K562 (cell line): ENCODE data around the gene GPX7. TPM values are rescaled to one million over a fixed set of nuclear protein-coding genes. Genes with fewer than 3 reads are reported as not detected.
A peak's percentile ranks its signal among the peaks of the same experiment; 100 is the strongest.

Source experiments
- HEY1 ChIP-seq: fragments of 250-450 bp; sonication (Bioruptor Pico); IDR thresholded peaks from 2 replicates; pipeline ENCODE4 v1.5.0; 2020; ENCODE audit warnings: mild to moderate bottlenecking, moderate library complexity, borderline replicate concordance
- NCOA1 ChIP-seq: fragments of 450-650 bp; IDR thresholded peaks from 2 replicates; pipeline ENCODE4 v1.6.1; 2016; ENCODE audit warnings: low read depth
- NFIX ChIP-seq: fragments of 250-450 bp; sonication (Bioruptor Pico); IDR thresholded peaks from 2 replicates; pipeline ENCODE4 v1.4.0; 2020; ENCODE audit warnings: low read depth, mild to moderate bottlenecking, moderate library complexity
- PCBP1 ChIP-seq: fragments of 200-400 bp; formaldehyde crosslinking; IDR thresholded peaks from 2 replicates; pipeline ENCODE4 v1.6.1; 2018; ENCODE audit warnings: mild to moderate bottlenecking, low read depth, low read length; ENCODE audit not compliant: poor library complexity, severe bottlenecking
- POLR2G ChIP-seq: fragments of 200-400 bp; formaldehyde crosslinking; IDR thresholded peaks from 2 replicates; pipeline ENCODE4 v1.6.1; 2017; ENCODE audit warnings: low read depth, mild to moderate bottlenecking, antibody characterized with exemption, low read length, moderate library complexity
- SP1 ChIP-seq: sonication (generic); formaldehyde crosslinking; IDR thresholded peaks from 2 replicates; pipeline ENCODE4 v1.8.1; 2022; ENCODE audit warnings: mild to moderate bottlenecking, missing genetic modification reagents
- TGIF2 ChIP-seq: sonication (generic); formaldehyde crosslinking; IDR thresholded peaks from 2 replicates; pipeline ENCODE4 v1.8.1; 2022; ENCODE audit warnings: mild to moderate bottlenecking, missing genetic modification reagents, moderate library complexity
- ZNF146 ChIP-seq: IDR thresholded peaks from one replicate; pipeline ENCODE4 v1.6.1; 2018; ENCODE audit warnings: missing compliant biosample characterization; ENCODE audit not compliant: unreplicated experiment
- ZNF274 ChIP-seq: IDR thresholded peaks from 2 replicates; pipeline ENCODE4 v1.6.1; 2011; ENCODE audit warnings: low read depth, mild to moderate bottlenecking, low read length, moderate library complexity, borderline replicate concordance
- ZNF277 ChIP-seq: fragments of 250-450 bp; sonication (Bioruptor Pico); IDR thresholded peaks from 2 replicates; pipeline ENCODE4 v1.8.0; 2022; ENCODE audit warnings: inconsistent platforms, mild to moderate bottlenecking, moderate library complexity, borderline replicate concordance
- polyA plus RNA-seq, 8 experiments: library from polyadenylated mRNA; depleted of rRNA in 4 of 8; stranded (reverse) in 5 of 8; unstranded in 3 of 8; fragments of >200 nt; fragmentation: Nextera tagmentation in 2 of 8; fragmentation: Illumina TruSeq in 1 of 8; extraction: Ambion mirVana in 2 of 8; extraction: Trizol in 1 of 8; gene quantifications; 2 replicates each; pipeline versions ENCODE4 v1.2.1 to v1.2.3, GENCODE V29; 2011 to 2014; ENCODE audit warnings: inconsistent platforms in 1 of 8, missing spikeins in 1 of 8
- total RNA-seq, 7 experiments: library from RNA; depleted of rRNA in 6 of 7; stranded (reverse); fragments of >200 nt in 6 of 7; fragmentation: Illumina TruSeq in 2 of 7; extraction: Trizol in 2 of 7; gene quantifications; 2 replicates each; pipeline versions ENCODE4 v1.2.1 to v1.2.3, GENCODE V29; 2011 to 2021; ENCODE audit warnings: low replicate concordance in 1 of 7
- TF ChIP-seq, protein P1 (sequence below): sonication (generic); formaldehyde crosslinking; IDR thresholded peaks from 2 replicates; pipeline ENCODE4 v1.8.0; 2023; ENCODE audit warnings: mild to moderate bottlenecking, missing genetic modification reagents
- TF ChIP-seq, protein P2 (sequence below): sonication (generic); formaldehyde crosslinking; IDR thresholded peaks from 2 replicates; pipeline ENCODE4 v1.8.0; 2023; ENCODE audit warnings: missing genetic modification reagents, mild to moderate bottlenecking, borderline replicate concordance
- TF ChIP-seq, protein P3 (sequence below), 2 experiments: fragments of 450-650 bp in 1 of 2; sonication (generic) in 1 of 2; formaldehyde crosslinking in 1 of 2; IDR thresholded peaks in 1 of 2; conservative IDR thresholded peaks in 1 of 2; 2 replicates each; pipeline versions ENCODE4 v1.6.1 to v1.8.1; 2016 to 2023; ENCODE audit warnings: mild to moderate bottlenecking in 2 of 2, moderate library complexity in 2 of 2, inconsistent platforms in 1 of 2, missing genetic modification reagents in 1 of 2

The GPX7 gene
- total and polyA plus RNA-seq, 9 of the 15 experiments (the other 6 are each of a cell fraction or from before 2014, with no cell fraction given) = 0.08 TPM; not detected in 8

DNA sequence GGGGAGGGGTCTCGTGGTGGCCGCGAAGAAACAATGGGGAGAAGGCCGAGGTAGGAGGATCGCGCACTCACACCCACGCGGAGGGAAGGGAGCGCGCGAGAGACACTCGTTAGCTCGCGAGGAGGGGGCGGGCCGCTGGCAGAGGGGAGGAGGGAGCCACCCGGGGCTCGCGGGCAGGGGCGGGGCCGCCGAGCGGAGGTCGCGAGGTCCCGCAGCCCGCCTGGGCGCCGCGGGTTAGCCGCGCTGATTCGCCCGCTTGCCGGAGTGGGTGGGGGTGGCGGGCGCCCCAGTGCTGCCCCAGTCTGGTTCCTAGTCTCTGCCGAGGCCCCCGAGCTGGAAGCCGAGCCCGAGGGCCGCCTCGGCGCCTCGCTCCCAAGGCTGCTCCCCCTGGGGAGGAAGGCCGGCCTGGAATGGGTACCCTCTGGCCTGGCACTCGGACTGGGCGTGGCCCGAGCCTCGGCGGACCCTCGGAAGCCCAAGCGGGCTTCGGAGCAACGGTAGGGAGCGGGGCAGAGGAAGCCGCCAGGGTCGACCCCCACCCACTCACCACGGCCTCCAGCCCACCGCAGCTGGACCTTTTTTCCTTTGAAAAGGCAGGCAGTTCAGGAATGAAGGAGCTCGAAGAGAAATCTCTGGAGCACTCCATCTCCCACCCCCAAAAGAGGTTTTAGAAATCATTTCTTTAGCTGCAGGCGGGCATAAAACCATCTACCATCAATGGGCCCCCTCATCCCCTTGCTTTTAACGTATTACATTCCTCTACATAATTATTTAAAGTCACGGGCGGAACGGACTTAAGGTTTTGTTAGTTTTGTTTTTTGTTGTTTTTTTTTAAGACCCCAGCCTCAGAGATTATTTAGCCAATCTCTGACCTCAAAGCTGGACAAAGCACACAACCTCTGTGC is 48.6 kb upstream of the GPX7 start (continued):
- TF ChIP-seq, protein P1, sequence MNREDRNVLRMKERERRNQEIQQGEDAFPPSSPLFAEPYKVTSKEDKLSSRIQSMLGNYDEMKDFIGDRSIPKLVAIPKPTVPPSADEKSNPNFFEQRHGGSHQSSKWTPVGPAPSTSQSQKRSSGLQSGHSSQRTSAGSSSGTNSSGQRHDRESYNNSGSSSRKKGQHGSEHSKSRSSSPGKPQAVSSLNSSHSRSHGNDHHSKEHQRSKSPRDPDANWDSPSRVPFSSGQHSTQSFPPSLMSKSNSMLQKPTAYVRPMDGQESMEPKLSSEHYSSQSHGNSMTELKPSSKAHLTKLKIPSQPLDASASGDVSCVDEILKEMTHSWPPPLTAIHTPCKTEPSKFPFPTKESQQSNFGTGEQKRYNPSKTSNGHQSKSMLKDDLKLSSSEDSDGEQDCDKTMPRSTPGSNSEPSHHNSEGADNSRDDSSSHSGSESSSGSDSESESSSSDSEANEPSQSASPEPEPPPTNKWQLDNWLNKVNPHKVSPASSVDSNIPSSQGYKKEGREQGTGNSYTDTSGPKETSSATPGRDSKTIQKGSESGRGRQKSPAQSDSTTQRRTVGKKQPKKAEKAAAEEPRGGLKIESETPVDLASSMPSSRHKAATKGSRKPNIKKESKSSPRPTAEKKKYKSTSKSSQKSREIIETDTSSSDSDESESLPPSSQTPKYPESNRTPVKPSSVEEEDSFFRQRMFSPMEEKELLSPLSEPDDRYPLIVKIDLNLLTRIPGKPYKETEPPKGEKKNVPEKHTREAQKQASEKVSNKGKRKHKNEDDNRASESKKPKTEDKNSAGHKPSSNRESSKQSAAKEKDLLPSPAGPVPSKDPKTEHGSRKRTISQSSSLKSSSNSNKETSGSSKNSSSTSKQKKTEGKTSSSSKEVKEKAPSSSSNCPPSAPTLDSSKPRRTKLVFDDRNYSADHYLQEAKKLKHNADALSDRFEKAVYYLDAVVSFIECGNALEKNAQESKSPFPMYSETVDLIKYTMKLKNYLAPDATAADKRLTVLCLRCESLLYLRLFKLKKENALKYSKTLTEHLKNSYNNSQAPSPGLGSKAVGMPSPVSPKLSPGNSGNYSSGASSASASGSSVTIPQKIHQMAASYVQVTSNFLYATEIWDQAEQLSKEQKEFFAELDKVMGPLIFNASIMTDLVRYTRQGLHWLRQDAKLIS = peak; percentile 25; the same call in 1 of the 2 replicates
- TF ChIP-seq SP1 (CRISPR knock-in tag) (peak; percentile 44), ZNF274 (no peak), POLR2G (peak; percentile 82), NCOA1 (no peak), ZNF277 (CRISPR knock-in tag) (peak; percentile 78; the same call in 1 of the 2 replicates), TGIF2 (CRISPR knock-in tag) (no peak), ZNF146 (CRISPR knock-in tag) (peak; percentile 6), NFIX (CRISPR knock-in tag) (no peak), PCBP1 (no peak), HEY1 (CRISPR knock-in tag) (no peak)
- TF ChIP-seq, protein P2, sequence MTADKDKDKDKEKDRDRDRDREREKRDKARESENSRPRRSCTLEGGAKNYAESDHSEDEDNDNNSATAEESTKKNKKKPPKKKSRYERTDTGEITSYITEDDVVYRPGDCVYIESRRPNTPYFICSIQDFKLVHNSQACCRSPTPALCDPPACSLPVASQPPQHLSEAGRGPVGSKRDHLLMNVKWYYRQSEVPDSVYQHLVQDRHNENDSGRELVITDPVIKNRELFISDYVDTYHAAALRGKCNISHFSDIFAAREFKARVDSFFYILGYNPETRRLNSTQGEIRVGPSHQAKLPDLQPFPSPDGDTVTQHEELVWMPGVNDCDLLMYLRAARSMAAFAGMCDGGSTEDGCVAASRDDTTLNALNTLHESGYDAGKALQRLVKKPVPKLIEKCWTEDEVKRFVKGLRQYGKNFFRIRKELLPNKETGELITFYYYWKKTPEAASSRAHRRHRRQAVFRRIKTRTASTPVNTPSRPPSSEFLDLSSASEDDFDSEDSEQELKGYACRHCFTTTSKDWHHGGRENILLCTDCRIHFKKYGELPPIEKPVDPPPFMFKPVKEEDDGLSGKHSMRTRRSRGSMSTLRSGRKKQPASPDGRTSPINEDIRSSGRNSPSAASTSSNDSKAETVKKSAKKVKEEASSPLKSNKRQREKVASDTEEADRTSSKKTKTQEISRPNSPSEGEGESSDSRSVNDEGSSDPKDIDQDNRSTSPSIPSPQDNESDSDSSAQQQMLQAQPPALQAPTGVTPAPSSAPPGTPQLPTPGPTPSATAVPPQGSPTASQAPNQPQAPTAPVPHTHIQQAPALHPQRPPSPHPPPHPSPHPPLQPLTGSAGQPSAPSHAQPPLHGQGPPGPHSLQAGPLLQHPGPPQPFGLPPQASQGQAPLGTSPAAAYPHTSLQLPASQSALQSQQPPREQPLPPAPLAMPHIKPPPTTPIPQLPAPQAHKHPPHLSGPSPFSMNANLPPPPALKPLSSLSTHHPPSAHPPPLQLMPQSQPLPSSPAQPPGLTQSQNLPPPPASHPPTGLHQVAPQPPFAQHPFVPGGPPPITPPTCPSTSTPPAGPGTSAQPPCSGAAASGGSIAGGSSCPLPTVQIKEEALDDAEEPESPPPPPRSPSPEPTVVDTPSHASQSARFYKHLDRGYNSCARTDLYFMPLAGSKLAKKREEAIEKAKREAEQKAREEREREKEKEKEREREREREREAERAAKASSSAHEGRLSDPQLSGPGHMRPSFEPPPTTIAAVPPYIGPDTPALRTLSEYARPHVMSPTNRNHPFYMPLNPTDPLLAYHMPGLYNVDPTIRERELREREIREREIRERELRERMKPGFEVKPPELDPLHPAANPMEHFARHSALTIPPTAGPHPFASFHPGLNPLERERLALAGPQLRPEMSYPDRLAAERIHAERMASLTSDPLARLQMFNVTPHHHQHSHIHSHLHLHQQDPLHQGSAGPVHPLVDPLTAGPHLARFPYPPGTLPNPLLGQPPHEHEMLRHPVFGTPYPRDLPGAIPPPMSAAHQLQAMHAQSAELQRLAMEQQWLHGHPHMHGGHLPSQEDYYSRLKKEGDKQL (CRISPR knock-in tag) = no peak; the same call in 1 of the 2 replicates
- TF ChIP-seq, protein P3, sequence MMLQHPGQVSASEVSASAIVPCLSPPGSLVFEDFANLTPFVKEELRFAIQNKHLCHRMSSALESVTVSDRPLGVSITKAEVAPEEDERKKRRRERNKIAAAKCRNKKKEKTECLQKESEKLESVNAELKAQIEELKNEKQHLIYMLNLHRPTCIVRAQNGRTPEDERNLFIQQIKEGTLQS (IDR thresholded peaks at IDR 0.05) = no peak
- TF ChIP-seq, protein P3 (CRISPR knock-in tag; conservative IDR thresholded peaks at IDR 0.05) = no peak
